ENCODE results near the gene PPIP5K1.

Gene PPIP5K1

GRCh38 chr15:43526261-43526930 lies 63.6 kb downstream of the PPIP5K1 start:
- no peak for TF ChIP-seq EGR1 (IDR thresholded peaks at IDR 0.05)
- no peak for TF ChIP-seq YY1 (IDR thresholded peaks at IDR 0.05; ENCODE audit: low read depth)
- TF ChIP-seq CREB1 (IDR thresholded peaks at IDR 0.05; ENCODE audit: low read depth) = no peak
- TF ChIP-seq MAX (IDR thresholded peaks at IDR 0.05) = no peak
- no peak for TF ChIP-seq TCF12 (IDR thresholded peaks at IDR 0.05; ENCODE audit: low read depth)
- no peak for TF ChIP-seq ZBTB7A (IDR thresholded peaks at IDR 0.05; ENCODE audit: low read depth)
- TF ChIP-seq FOXM1 (IDR thresholded peaks at IDR 0.05; ENCODE audit: borderline replicate concordance, low read depth) = no peak
- TF ChIP-seq CEBPB (IDR thresholded peaks at IDR 0.05) = no peak
- no peak for TF ChIP-seq RAD21 (IDR thresholded peaks at IDR 0.05; ENCODE audit: low read depth)
- TF ChIP-seq TEAD4 (IDR thresholded peaks at IDR 0.05) = no peak
- TF ChIP-seq REST (IDR thresholded peaks at IDR 0.05; ENCODE audit: low read depth) = no peak
- TF ChIP-seq NFIC (IDR thresholded peaks at IDR 0.05) = no peak
- TF ChIP-seq, protein P1, sequence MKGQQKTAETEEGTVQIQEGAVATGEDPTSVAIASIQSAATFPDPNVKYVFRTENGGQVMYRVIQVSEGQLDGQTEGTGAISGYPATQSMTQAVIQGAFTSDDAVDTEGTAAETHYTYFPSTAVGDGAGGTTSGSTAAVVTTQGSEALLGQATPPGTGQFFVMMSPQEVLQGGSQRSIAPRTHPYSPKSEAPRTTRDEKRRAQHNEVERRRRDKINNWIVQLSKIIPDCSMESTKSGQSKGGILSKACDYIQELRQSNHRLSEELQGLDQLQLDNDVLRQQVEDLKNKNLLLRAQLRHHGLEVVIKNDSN (IDR thresholded peaks at IDR 0.05) = no peak
- no peak for TF ChIP-seq TAF1 (IDR thresholded peaks at IDR 0.05; ENCODE audit: low read depth)
- no peak for TF ChIP-seq EP300 (IDR thresholded peaks at IDR 0.05; ENCODE audit: borderline replicate concordance)

DNA sequence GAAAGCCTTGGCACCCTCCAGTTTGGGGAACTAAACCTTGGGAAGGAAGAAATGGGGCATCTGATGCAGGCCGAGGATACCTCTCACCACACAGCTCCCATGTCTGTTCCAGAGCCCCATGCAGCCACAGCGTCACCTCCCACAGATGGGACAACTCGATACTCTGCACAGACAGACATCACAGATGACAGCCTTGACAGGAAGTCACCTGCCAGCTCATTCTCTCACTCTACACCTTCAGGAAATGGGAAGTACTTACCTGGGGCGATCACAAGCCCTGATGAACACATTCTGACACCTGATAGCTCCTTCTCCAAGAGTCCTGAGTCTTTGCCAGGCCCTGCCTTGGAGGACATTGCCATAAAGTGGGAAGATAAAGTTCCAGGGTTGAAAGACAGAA lies 64.9 kb downstream of the PPIP5K1 start:
- TF ChIP-seq EGR1 (IDR thresholded peaks at IDR 0.05) = no peak
- no peak for TF ChIP-seq CREB1 (IDR thresholded peaks at IDR 0.05; ENCODE audit: low read depth)
- TF ChIP-seq MAX (IDR thresholded peaks at IDR 0.05) = no peak
- no peak for TF ChIP-seq YY1 (IDR thresholded peaks at IDR 0.05; ENCODE audit: low read depth)
- no peak for TF ChIP-seq ZBTB7A (IDR thresholded peaks at IDR 0.05; ENCODE audit: low read depth)
- no peak for TF ChIP-seq TCF12 (IDR thresholded peaks at IDR 0.05; ENCODE audit: low read depth)
- no peak for TF ChIP-seq TEAD4 (IDR thresholded peaks at IDR 0.05)

- TF ChIP-seq NFIC (IDR thresholded peaks at IDR 0.05) (no peak), TCF12 (IDR thresholded peaks at IDR 0.05; ENCODE audit: low read depth) (no peak), EGR1 (IDR thresholded peaks at IDR 0.05) (no peak), TAF1 (IDR thresholded peaks at IDR 0.05; ENCODE audit: low read depth) (no peak), ZBTB7A (IDR thresholded peaks at IDR 0.05; ENCODE audit: low read depth) (no peak), TEAD4 (IDR thresholded peaks at IDR 0.05) (no peak), CEBPB (IDR thresholded peaks at IDR 0.05) (no peak), FOXM1 (IDR thresholded peaks at IDR 0.05; ENCODE audit: borderline replicate concordance, low read depth) (no peak), EP300 (IDR thresholded peaks at IDR 0.05; ENCODE audit: borderline replicate concordance) (no peak), YY1 (IDR thresholded peaks at IDR 0.05; ENCODE audit: low read depth) (no peak), REST (IDR thresholded peaks at IDR 0.05; ENCODE audit: low read depth) (no peak), RAD21 (IDR thresholded peaks at IDR 0.05; ENCODE audit: low read depth) (no peak), CREB1 (IDR thresholded peaks at IDR 0.05; ENCODE audit: low read depth) (no peak), MAX (IDR thresholded peaks at IDR 0.05) (no peak)
- TF ChIP-seq, protein P1 (IDR thresholded peaks at IDR 0.05) = no peak
Measured at GRCh38 chr15:43524254-43524845, 65.7 kb downstream of the PPIP5K1 start.

- no peak for TF ChIP-seq NFIC (IDR thresholded peaks at IDR 0.05)
- no peak for TF ChIP-seq ZBTB7A (IDR thresholded peaks at IDR 0.05; ENCODE audit: low read depth)
- TF ChIP-seq MAX (IDR thresholded peaks at IDR 0.05) = no peak
Measured at GRCh38 chr15:43523646-43524045, 66.4 kb downstream of the PPIP5K1 start.

- TF ChIP-seq TCF12 (IDR thresholded peaks at IDR 0.05; ENCODE audit: low read depth) = no peak
- no peak for TF ChIP-seq YY1 (IDR thresholded peaks at IDR 0.05; ENCODE audit: low read depth)
- no peak for TF ChIP-seq EGR1 (IDR thresholded peaks at IDR 0.05)
Measured at GRCh38 chr15:43522247-43522646, 67.8 kb downstream of the PPIP5K1 start.

Data from Ishikawa (cell line).